AG04450 (cell line): ENCODE measurements around the gene FEN1. TPM values are rescaled to one million over a fixed set of nuclear protein-coding genes. Genes with fewer than 3 reads are reported as not detected.

ENCODE experiments used
- CTCF ChIA-PET: fragments of 300-600, 350-600 bp; formaldehyde crosslinking; extraction: SDS; loops from one replicate; lab custom pipeline; 2022; ENCODE audit warnings: antibody characterized with exemption, inconsistent platforms; lab: Charles Lee
- POLR2A ChIA-PET: fragments of 350-600 bp; formaldehyde crosslinking; extraction: SDS; loops from one replicate; lab custom pipeline; 2021; ENCODE audit warnings: antibody characterized with exemption, inconsistent platforms; lab: Yijun Ruan, JAX
- DNase-seq: peaks from one replicate; pipeline ENCODE4 v3.0.0-alpha.2; 2011; ENCODE audit warnings: low read depth, low spot score
- H3K27ac ChIP-seq: one replicate; pipeline ENCODE4 v1.5.1; 2012; ENCODE audit warnings: low read depth, low read length, control low read depth
- H3K27me3 ChIP-seq: one replicate; pipeline ENCODE4 v1.6.0; 2012; ENCODE audit warnings: low read length; ENCODE audit not compliant: control insufficient read depth, insufficient read depth
- H3K4me3 ChIP-seq: 2 replicates; pipeline ENCODE4 v1.5.1; 2011; ENCODE audit warnings: mild to moderate bottlenecking, low read depth, low read length, control low read depth
- H3K9me3 ChIP-seq: 2 replicates; pipeline ENCODE4 v1.5.1; 2012; ENCODE audit warnings: low read length; ENCODE audit not compliant: control insufficient read depth, insufficient read depth
- polyA plus RNA-seq: library from polyadenylated mRNA; depleted of rRNA; stranded (reverse); fragments of >200 nt; gene quantifications from 2 replicates; pipeline ENCODE4 v1.2.3, GENCODE V29; 2011
- TF ChIP-seq, protein P1 (sequence below): IDR thresholded peaks from 2 replicates; pipeline ENCODE4 v1.5.1; 2011; ENCODE audit warnings: low read depth, low read length, control low read depth, inconsistent platforms

Gene FEN1
- polyA plus RNA-seq, 1 experiment = 7.1 TPM

DNA sequence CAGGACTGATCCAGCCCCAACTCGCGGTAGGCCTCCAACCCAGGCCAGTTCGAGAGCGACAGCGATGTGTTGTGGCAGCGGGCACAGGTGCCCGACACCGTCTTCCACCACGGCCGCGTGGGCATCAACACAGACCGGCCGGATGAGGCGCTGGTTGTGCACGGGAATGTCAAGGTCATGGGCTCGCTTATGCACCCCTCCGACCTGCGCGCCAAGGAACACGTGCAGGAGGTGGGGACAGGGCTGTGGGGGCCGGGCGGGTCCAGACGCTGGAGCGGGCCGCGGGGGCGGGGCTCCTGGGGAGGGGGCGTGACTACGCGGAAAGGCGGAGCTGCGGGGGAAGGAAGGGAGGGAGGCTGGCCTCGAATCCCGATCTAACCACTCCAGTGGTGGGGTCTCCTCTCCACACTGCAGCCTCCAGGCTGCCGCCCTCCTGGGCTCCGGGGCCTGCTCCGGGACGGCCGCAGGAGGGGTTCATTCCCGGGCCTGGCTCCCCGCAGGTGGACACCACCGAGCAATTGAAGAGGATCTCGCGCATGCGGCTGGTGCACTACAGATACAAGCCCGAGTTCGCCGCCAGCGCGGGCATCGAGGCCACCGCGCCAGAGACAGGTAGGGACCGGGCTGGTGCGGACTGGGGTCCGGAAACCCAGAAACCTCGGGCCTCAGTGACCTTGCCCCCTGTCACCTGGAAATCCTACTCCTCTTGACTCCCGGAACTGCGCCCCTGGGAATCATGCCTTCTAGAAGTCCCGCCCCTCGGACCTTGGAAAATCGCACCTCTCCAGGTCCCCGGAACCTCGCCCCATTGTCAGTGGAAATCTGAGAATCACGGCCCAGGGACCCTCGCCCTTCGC lies 15.2 kb upstream of the FEN1 start:
- no peaks in the 10 kb centered on the region for H3K9me3 ChIP-seq
- no peak for DNase-seq
- TF ChIP-seq, protein P1, sequence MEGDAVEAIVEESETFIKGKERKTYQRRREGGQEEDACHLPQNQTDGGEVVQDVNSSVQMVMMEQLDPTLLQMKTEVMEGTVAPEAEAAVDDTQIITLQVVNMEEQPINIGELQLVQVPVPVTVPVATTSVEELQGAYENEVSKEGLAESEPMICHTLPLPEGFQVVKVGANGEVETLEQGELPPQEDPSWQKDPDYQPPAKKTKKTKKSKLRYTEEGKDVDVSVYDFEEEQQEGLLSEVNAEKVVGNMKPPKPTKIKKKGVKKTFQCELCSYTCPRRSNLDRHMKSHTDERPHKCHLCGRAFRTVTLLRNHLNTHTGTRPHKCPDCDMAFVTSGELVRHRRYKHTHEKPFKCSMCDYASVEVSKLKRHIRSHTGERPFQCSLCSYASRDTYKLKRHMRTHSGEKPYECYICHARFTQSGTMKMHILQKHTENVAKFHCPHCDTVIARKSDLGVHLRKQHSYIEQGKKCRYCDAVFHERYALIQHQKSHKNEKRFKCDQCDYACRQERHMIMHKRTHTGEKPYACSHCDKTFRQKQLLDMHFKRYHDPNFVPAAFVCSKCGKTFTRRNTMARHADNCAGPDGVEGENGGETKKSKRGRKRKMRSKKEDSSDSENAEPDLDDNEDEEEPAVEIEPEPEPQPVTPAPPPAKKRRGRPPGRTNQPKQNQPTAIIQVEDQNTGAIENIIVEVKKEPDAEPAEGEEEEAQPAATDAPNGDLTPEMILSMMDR = no peak
- ChIA-PET POLR2A (no interaction called here), CTCF (interaction anchor here (1.1 to 3.5 kb wide), 4 partner anchors 11 to 30 kb away, joined by 3 to 15 read pairs (median 4); no protein-coding TSS in a partner anchor)
- no peak overlapping the region for H3K4me3 ChIP-seq
- H3K27ac ChIP-seq = no peak overlapping the region
- H3K27me3 ChIP-seq = no peaks in the 10 kb centered on the region

GRCh38 chr11:61778357-61778886 lies 14.3 kb upstream of the FEN1 start:
- H3K27me3 ChIP-seq = no peaks in the 10 kb centered on the region
- no peak overlapping the region for H3K4me3 ChIP-seq
- TF ChIP-seq, protein P1 = no peak
- no peak overlapping the region for H3K27ac ChIP-seq
- CTCF ChIA-PET = interaction anchor here (1.4 kb wide), 1 partner anchor 45 kb away, joined by 5 read pairs; no protein-coding TSS in a partner anchor
- DNase-seq = no peak
- POLR2A ChIA-PET = no interaction called here
- no peaks in the 10 kb centered on the region for H3K9me3 ChIP-seq

DNA sequence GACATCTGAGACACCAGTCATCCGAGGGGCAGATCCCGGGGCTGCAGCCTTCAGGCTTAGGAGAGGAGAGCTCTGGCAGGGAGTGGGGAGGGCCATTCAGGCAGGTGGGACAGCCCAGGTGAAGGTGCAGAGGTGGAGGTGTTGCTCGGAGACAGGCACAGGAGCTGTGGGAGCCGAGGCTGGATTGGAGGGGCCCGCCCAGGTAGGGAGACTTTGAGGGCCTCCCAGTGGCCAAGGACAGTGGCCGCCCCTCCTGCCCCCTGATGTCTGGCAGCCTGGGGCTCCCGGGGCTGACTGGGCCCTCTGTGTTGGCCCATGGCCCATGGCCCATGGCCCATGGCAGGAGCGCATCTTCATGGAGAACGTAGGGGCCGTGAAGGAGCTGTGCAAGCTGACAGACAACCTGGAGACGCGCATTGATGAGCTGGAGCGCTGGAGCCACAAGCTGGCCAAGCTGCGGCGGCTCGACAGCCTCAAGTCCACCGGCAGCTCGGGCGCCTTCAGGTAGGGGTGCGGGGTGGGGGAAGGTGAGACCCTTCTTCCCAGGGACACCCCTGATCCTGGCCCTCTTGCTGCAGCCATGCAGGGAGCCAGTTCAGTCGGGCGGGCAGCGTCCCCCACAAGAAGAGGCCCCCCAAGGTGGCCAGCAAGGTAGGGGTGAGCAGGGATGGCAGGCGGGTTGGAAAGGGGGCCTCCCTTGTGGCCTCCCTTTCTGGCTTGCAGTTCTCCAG lies 13.6 kb upstream of the FEN1 start:
- no peak overlapping the region for H3K27ac ChIP-seq
- CTCF ChIA-PET = interaction anchor here (1.4 kb wide), 1 partner anchor 46 kb away, joined by 5 read pairs; no protein-coding TSS in a partner anchor
- DNase-seq = no peak

GRCh38 chr11:61779666-61780525 lies 12.8 kb upstream of the FEN1 start:
- CTCF ChIA-PET = interaction anchor here (0.6 to 1.4 kb wide), 4 partner anchors 12 to 46 kb away, joined by 3 to 9 read pairs (median 6); no protein-coding TSS in a partner anchor

More for the DNA sequence above, 13.6 kb upstream of the FEN1 start:
- POLR2A ChIA-PET = no interaction called here
- Histone ChIP-seq H3K9me3 (no peaks in the 10 kb centered on the region), H3K27me3 (no peaks in the 10 kb centered on the region), H3K4me3 (no peak overlapping the region)
- TF ChIP-seq, protein P1 = no peak

More at GRCh38 chr11:61779666-61780525, 12.8 kb upstream of the FEN1 start:
- Histone ChIP-seq H3K27me3 (no peaks in the 10 kb centered on the region), H3K27ac (no peak overlapping the region), H3K4me3 (no peak overlapping the region), H3K9me3 (no peaks in the 10 kb centered on the region)
- TF ChIP-seq, protein P1 = no peak
- DNase-seq = no peak
- POLR2A ChIA-PET = no interaction called here
